SIG-M5 treated with dmso at 0.1 percent for 504 hours (cell line): ENCODE measurements around the gene ELMO1.
A peak's percentile ranks its signal among the peaks of the same experiment; 100 is the strongest.

Experiments
- DNase-seq: peaks from one replicate; lab custom pipeline; 2025; ENCODE audit not compliant: unreplicated experiment; lab: John Stamatoyannopoulos, UW

The ELMO1 gene

DNA sequence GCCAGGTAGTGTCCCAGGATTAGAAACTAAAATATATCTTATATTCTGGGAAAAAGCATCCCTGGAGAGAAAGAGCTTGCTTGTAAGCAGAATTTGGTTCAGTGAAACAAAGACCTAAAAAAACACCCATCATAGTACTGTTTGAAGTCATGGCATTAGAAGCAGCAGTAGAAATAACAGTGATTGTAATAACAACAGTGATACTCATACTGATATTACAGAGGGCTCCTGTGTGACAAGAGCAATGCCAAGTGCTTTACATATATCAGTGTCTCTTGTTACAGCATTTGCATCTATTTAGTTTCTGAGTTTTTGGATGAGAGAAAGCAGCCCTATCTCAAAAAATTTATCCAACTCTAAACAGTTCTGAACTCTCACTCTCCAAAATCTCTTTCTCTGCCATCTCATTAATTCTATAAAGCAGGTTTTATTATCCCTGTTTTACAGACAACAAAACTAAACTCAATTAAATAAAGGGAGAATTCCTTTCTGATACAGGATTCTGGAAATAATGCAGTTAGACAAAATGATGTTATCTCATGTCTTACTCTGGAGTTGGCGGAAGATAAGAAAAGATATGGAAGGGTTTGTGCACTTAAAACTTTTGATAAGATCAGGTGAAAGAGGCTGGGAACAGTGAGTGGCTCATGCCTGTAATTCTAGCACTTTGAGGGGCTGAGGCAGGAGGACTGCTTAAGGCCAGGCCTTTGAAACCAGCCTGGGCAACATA is 577.9 kb downstream of the ELMO1 start:
- DNase-seq: no peak

DNA sequence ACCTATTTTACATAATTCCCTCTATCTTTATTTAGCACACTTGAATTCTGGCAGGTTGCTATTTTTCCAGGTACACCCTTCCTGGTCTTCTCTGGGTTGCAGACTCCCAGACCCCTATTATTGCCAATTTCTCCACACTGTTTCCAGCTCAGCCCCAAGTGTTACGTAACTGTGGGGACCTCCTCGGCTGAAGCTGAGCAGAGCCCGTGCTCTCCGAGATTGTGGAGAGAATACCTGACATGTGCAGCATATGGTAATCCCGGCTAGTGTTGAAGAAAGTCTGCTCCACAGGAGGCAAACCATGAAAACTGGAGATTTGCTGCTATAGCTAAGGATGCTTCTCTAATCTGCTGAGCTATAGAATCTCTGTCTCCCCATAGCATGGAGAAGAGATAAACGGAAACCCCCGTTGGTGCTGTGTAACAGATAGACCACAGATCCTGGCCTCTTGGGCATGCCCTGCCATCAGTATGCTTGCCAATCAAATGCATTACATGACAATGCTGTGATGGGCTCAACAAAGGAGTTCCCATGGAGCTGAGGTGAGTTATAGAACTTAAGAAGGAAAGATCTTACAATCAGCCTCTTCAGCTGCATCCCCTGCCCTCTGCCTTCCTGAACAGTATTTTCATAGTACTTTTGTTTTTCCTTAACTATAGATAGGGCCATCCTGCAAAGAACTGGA is 579.8 kb downstream of the ELMO1 start:
- no peak for DNase-seq

DNA sequence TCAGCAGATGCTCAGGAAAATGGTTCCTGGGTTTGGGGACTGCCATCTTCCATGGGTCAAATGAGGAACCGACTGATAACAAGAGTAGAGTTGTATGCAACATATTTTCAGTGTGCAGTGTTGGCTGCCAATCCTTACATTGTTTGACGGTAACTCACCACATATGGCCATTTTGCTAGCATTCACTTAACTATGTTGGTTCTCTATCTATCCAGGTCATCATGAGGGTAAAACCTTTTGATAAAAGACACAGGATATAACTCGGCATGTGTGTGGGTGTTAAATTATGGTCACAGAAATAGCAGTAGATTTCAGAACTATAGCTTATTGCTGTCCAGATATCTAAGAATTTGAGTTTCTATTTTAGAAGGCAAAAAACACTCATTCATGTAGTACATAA is 583.6 kb downstream of the ELMO1 start:
- no peak for DNase-seq

DNA sequence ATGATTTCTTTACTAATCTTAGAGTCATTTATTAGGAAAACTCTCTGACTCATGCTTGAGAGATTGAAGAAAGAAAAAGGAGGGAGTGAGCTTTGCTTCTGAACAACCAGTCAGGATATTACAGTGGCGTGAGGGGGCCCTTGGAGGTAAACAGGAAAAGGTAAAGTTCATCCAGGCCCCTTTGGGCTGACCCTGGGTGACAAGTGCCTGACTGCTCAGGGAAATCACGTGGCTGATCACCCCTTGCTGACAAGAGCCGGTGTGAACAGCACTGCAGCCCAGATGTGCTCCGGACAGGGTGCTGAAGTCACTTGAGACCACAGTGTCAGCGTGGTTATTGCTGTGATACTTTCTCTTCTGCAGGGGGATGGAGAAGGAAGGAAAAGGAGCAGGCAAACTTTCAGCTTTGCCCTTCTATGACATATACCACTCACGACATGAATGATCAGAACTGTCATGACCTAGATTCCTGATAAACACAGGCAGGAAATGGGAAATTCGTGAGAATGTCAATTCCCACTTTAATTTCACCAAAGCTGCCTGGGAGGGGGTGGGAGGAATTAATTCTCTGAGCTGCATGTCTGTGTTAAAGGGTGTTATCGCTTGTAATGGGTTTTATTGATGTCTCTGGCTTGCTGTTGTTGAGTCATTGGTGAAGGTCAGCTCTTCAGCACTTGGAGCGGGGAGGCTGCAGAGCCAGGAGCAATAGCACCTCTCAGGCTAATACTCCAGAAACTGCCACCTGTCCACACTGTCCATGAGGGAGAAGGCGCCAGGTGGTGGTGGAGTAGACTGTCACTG is 584.6 kb downstream of the ELMO1 start:
- no peak for DNase-seq

DNA sequence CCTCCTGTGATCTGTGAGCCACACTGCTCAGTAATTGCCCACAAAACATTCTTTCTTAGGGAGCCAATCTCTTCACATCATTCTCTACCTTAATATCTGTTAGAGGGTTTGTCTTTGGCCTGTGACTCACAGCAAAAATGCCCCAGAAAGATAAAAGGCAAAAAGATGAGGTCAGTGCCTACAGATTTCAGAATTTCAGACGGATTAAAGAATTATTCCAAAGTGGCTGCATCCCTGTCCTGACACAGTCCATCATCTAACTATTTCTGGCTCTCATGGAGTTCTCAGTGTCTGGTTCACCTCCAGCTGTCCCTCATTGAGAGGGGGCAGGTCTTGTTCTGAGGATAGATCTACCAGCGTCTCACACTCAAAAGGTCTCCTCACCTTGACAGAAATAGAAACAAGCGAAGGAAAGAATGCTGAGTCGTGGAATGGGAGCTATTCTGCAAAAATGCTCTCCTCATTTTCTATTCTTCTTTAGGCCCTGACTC is 585.8 kb downstream of the ELMO1 start:
- no peak for DNase-seq

DNA sequence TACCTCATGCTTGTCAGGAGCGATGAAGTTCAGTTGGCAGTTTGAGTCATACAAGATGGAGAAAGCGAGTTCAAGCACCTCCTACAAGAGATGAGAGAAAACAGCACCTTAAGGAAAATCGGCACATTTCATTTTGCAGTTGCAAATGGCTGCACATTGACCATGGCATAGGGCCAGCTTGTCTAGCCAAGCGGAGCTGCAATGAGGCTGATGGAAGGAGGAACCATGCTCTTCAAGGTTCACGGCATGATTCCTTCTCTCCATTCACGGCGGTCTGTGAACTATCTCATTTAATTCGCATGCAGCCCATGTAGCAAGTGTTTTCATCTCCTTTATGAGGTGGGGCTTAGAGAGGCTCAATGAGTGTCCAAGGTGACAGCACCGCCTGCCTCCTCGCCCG is 587.0 kb downstream of the ELMO1 start:
- DNase-seq: no peak

DNA sequence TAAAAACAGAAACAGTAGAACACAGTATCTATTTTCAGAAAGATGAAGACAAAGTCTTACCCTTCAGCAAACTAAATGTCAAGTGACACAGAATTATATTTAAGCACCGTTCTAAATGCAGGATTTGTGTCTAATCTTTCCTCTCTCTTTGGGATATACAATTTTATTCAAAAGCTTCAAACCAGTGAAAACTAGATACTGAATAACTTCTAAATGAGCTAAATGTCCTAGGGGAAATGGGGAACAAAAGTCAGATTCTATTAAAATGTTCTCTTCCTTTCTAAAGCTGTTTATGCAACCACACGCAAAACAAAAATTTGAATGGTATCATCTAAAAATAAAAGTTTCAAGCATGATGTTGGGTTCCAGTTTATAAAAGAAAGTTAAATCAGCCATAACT is 588.0 kb downstream of the ELMO1 start:
- no peak for DNase-seq

DNA sequence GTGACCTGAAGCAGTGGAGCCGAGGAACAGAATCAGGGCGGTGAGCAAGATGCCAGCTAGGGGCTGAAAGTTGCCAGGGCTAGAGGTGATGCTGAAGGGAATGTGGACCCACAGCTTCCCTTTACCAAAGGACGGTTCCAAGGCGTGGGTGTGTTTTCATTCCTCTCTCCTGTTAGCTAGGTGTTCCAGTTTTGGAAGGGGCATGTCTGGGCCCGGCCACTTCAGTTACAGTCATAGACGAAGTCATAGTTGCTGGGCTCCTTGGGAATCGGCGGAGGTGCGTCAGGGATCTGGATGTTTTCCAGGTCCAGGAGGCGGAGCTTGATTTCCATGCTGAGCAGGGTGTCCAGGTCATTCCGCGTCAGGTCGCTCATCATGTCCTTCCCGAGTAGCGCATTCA is 593.3 kb downstream of the ELMO1 start:
- DNase-seq: no peak

DNA sequence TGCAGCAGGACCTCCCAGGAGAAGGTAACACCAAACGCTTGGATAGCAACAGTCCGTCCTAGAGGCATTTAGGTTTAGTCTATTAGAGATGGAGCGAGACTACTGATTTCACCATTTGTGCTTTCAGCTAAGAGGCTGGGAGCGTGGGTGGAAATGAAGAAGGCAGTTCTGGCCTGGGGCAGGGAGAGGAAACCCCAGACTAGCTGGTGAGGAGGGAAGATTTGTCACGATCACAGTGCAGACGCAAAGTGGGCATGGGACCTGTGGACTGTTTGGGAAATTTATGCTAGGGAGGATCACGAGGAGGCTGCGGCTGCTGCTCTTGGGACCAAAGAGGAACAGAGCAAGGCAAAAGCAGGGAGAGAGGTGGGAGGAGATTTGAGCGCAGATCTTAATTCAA is 594.0 kb downstream of the ELMO1 start:
- DNase-seq: no peak

DNA sequence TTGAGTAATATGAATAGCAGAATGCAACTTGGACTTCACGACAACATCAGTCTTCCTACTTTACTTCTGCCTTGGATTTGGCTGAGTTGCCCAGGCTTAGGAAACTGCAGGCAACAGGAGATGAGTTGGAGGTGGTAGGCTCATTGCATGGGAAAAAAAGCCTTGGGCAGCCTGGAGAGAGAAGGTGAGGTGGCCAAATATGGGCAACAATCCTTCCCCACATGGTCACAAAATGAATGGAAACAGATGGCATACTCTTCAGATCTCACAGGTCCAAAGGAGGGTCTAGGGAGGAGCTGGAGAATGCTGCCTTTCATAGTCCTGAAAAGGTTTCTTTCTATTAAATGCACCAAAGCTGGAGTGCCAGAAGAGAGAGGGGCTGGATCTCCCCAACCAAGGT is 595.7 kb downstream of the ELMO1 start:
- no peak for DNase-seq

DNA sequence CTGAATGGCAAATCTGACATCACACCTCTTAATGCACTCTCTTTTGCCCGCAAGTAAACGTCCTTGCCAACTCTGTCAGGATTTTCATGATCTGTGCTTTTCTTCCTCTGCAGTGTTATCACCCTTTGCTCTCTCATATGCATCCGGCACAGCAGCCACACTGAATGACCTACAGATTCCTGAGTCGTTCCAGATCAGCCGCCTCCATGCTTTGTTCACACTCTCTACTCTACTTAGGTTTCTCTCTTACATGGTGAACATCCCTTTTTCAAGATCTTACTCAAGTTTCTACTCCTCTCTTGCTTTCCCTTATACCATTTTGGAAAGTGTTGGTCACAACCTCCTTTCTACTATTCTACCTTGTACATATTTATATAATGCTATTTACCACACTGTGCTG is 596.6 kb downstream of the ELMO1 start:
- no peak for DNase-seq

DNA sequence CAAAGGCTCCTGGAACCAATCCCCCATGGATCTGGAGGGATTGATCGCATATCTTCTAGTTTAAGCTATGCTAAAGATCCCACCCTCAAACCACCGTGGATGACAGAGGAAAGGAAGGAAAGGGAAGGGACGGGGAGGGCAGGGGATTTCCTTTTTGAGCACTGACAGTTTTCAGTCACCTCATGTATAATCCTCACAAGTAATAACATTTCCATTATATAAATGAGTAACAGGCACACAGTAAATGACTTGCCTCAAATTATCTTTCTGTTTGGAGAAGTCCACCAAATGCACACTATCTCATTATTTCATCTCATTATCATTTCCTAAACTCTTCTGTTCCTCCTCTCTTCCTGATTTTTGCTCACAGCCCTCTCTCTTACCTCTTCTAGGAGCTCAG is 597.3 kb downstream of the ELMO1 start:
- no peak for DNase-seq

DNA sequence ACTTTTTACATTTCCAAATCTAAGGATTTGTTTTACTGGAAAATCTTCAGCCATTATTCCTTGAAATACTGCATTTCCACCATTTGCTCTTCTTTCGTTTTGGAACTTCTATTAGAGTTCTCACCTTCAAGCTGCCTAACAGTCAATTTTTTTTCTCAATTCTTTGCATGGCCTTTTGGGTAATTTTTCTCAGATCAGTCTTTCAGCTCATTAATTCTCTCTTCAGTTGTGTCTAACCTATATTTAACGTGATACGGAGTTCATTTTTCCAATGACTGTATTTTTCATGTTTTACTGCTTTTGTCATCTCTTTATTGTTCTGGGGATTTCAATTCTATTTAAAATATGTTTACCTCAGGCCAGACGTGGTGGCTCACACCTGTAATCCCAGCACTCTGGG is 600.7 kb downstream of the ELMO1 start:
- DNase-seq: no peak

DNA sequence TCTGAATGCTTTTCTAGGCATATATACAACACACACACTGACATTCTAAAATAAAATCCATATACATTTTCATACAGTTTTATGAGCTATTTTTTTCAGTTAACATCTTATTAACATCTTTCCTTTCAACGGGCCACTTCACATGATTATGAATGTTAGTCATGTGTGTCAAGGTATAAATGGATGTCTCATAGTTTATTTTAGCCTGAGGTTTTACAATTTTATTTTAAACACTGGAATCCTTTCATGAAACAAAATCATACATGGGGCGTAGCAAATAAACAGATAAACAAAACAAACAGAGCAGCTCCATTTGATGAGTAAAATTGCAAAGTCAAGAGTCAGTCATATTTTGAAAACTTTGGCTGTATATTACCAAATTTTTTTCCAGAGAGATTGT is 604.3 kb downstream of the ELMO1 start:
- no peak for DNase-seq

DNA sequence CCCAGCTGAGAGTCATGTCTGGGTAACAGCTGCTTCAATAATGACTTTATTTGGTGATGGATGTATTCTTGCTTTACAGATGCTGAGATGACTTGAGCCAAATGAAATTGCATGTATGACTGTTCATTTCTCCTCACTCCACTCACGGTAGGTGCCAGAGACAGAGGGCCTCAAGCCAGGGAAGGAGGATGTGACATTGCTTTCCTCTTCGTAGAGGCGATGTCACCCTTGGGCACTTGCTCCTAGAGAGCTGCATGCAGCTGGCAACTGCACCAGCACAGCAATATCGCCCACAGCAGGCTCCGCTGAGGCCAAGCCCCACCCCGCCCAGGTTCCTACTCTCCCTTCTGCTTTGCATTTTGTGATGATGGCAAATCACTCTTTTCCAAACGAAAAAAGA is 607.8 kb downstream of the ELMO1 start:
- no peak for DNase-seq

DNA sequence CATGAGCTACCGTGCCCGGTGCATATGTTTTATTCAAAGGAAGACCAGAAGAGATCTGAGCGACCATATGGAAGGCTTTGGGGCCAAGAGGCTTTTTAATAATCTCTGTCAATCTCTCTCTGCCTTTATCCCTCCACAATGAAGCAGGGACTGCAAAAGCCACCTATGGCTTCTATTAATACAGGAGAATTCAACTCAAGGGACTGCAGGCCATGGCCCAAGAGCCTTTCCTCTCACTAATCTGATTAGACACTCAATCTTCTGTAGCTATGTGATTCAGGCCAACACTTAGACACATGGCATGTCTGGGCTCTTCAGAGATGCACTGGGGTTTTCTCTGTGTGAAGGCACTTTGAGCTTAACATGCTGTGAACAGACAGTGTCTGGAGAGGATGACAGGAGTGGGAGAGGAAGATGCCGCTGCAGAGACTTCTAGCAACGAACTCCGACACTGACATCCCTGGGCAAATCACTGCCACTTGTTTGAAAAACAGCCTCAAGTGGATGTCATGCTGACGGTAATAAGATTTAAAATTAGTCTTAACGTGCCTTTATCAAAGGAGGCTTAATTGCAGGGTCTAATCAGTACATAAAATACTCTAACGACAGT is 609.9 kb downstream of the ELMO1 start:
- DNase-seq: no peak

DNA sequence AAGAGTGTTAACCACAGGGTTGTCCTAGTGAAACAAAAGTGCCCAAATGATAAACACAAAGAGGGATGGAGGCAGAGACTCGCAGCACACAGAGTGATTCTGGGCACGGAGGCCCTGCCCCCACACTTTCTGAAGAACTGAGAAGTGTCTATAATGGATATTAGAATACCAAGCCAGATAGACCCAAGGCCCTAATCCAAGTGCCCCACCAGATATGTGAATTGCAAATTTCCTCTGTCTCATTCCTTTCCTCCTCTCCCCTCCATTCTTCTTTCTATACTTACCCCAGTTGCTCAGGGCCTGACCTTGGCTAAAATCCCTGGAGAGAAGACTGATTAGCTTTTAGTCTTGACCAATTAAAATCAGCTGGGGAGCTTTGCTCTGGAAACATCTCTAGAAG is 617.6 kb downstream of the ELMO1 start:
- DNase-seq: no peak

DNA sequence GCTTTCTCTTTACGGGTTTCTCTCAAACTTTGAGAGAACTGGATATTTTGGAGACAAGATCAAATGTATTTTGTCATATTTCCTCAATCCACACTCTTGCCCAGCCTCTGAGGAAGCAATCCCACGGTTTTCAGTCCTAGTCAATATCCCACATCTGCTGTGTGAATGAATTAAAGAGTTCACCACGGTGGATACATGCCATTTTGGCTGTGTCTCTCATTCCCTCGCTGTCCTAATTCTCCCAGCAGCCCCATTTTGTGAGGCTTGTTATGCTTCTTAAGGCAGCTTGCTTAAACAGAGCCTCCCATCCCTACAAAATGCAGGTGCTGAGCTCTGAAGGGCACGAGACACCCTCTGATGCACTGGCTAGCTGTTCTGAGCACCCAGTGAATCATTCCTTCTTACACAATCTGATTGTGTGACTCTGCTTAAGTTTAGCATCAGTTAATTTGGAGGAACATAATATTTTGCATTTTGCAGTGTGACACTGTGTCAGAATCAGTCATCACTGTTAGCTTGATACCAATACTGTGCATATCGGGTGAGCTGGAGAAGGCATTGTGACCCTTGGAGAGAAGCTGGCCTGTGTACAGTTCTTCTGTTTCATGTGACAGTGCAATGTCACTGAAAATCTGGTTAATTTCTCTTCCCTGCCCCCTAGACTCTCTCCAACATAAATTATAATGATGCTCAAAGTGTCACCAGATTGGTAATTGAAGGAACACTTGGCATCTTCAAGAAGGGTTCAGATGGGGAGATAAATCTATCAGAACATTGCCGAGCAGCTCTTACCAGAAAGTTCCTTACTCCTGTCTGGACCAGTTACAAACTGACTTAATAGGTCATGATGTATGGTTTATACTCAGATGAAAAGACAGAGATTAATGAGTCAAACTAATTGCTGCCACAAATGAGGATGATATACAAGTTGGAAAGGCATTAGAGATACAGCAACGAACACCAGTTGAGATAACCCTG is 620.6 kb downstream of the ELMO1 start:
- DNase-seq: peak; percentile 17

DNA sequence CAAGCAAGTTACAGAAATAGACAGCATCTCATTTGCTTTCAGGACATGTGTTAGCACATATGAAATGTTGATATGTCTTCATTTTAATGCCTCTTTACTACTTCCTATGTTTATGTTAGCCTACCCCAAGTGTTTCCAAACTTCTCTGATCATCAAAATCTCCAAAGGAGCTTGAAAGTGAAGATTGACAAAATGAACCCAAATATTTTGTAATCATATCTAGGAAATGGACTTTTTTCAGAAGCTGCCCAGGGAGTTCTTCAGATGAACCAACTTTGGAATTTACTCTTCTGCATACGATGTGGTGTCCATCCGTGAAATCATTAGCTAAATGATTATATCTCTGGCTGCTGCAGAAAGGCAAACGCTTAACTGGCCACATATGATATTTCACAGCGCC is 623.2 kb downstream of the ELMO1 start:
- no peak for DNase-seq

DNA sequence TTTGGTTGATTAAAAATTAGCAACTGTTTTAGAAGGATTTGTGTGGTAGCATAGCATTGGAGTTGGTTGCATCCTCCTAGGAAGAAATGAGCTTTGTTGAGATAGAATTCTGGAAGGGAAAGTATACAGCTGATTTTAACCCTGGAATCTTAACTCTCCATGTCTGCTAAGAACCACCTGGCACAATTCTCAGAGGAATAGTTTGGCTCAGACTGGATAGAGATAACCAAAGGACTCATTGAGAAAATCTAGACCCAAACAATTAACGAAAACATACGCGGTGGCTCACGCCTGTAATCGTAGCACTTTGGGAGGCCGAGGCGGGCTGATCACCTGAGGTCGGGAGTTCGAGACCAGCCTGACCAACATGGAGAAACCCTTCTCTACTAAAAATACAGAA is 625.3 kb downstream of the ELMO1 start:
- DNase-seq: no peak
